Glutamatergic neuron (in vitro differentiated cells): Measurements from ENCODE around the gene RBM44. TPM values are rescaled to one million over a fixed set of nuclear protein-coding genes. Genes with fewer than 3 reads are reported as not detected.

Experiments used
- total RNA-seq: library from RNA; stranded (reverse); fragmentation: NEBNext Ultra II Directional; extraction: Animal tissue kit (Norgen Biotek cat#: 25700); gene quantifications from one replicate; pipeline ENCODE4 v1.2.1, GENCODE V29; 2021; ENCODE audit not compliant: unreplicated experiment

The RBM44 gene
- total RNA-seq, 1 donor from 2014 or later = 1.3 TPM

Other genes starting within 250 kb of the RBM44 start
- gene PRLH, start 232.2 kb upstream of the RBM44 start, total RNA-seq = not detected
- not detected for gene RAB17, start 208.0 kb upstream of the RBM44 start, total RNA-seq
- 112 TPM for gene LRRFIP1, start 171.2 kb upstream of the RBM44 start, total RNA-seq
- 7.6 TPM for gene RAMP1, start 60.8 kb downstream of the RBM44 start, total RNA-seq
- 43.0 TPM for gene UBE2F, start 168.2 kb downstream of the RBM44 start, total RNA-seq